ENCODE data around the gene INSM1. TPM values are rescaled to one million over a fixed set of nuclear protein-coding genes. Genes with fewer than 3 reads are reported as not detected.

INSM1 gene
- total RNA-seq, 1 experiment from 2014 or later, result 3.3 TPM

- Mint-ChIP-seq H3K36me3 (no peaks in the 10 kb centered on the region), H3K4me1 (peaks cover 21% of the 10 kb centered on the region), H3K27ac (no peak overlapping the region), H3K4me3 (no peak overlapping the region), H3K27me3 (ENCODE audit: low read depth) (peaks cover 61% of the 10 kb centered on the region), H3K9me3 (no peaks in the 10 kb centered on the region)
- ATAC-seq (peak; percentile 41), DNase-seq (ENCODE audit: low spot score) (peak; percentile 45)
- POLR2A ChIA-PET, result no interaction called here
- no peak for TF ChIP-seq NR2C2 (CRISPR knock-in tag; IDR thresholded peaks at IDR 0.05)
- TF ChIP-seq, protein P1, sequence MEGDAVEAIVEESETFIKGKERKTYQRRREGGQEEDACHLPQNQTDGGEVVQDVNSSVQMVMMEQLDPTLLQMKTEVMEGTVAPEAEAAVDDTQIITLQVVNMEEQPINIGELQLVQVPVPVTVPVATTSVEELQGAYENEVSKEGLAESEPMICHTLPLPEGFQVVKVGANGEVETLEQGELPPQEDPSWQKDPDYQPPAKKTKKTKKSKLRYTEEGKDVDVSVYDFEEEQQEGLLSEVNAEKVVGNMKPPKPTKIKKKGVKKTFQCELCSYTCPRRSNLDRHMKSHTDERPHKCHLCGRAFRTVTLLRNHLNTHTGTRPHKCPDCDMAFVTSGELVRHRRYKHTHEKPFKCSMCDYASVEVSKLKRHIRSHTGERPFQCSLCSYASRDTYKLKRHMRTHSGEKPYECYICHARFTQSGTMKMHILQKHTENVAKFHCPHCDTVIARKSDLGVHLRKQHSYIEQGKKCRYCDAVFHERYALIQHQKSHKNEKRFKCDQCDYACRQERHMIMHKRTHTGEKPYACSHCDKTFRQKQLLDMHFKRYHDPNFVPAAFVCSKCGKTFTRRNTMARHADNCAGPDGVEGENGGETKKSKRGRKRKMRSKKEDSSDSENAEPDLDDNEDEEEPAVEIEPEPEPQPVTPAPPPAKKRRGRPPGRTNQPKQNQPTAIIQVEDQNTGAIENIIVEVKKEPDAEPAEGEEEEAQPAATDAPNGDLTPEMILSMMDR (IDR thresholded peaks at IDR 0.05), result peak; percentile 66
- CTCF ChIA-PET, result interaction anchor here (0.6 to 1.9 kb wide), 2 partner anchors 13 to 233 kb away, joined by 3 to 7 read pairs; no protein-coding TSS in a partner anchor
Observed at GRCh38 chr20:20360464-20360863, 7.4 kb upstream of the INSM1 start.

GRCh38 chr20:20362774-20363433, 5.0 kb upstream of the INSM1 start:
- H3K36me3 Mint-ChIP-seq, result no peaks in the 10 kb centered on the region
- CTCF ChIA-PET, result interaction anchor here (0.6 to 1.2 kb wide), 5 partner anchors 9 to 231 kb away, joined by 3 to 11 read pairs (median 4); no protein-coding TSS in a partner anchor
- TF ChIP-seq JAZF1 (CRISPR knock-in tag; IDR thresholded peaks at IDR 0.05), result no peak
- TF ChIP-seq ZNF423 (CRISPR knock-in tag; IDR thresholded peaks at IDR 0.05), result no peak
- TF ChIP-seq ZNF317 (CRISPR knock-in tag; IDR thresholded peaks at IDR 0.05; ENCODE audit: borderline replicate concordance, low read depth), result no peak
- no peak for TF ChIP-seq RELA (CRISPR knock-in tag; IDR thresholded peaks at IDR 0.05; ENCODE audit: borderline replicate concordance)
- TF ChIP-seq, protein P2, sequence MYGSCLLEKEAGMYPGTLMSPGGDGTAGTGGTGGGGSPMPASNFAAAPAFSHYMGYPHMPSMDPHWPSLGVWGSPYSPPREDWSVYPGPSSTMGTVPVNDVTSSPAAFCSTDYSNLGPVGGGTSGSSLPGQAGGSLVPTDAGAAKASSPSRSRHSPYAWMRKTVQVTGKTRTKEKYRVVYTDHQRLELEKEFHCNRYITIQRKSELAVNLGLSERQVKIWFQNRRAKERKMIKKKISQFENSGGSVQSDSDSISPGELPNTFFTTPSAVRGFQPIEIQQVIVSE (CRISPR knock-in tag; IDR thresholded peaks at IDR 0.05; ENCODE audit: borderline replicate concordance), result no peak
- TF ChIP-seq, protein P1 (IDR thresholded peaks at IDR 0.05), result no peak
- TF ChIP-seq ERG (CRISPR knock-in tag; IDR thresholded peaks at IDR 0.05), result no peak
- no peak for TF ChIP-seq HMGA2 (CRISPR knock-in tag; IDR thresholded peaks at IDR 0.05)
- TF ChIP-seq NFATC4 (CRISPR knock-in tag; IDR thresholded peaks at IDR 0.05), result no peak
- peak; percentile 65 for DNase-seq (ENCODE audit: low spot score)
- H3K9me3 Mint-ChIP-seq, result no peaks in the 10 kb centered on the region
- H3K27me3 Mint-ChIP-seq (ENCODE audit: low read depth), result peaks cover 83% of the 10 kb centered on the region
- H3K27ac Mint-ChIP-seq, result no peak overlapping the region; the same call in 1 of the 2 replicates
- peak; percentile 4 for ATAC-seq
- H3K4me1 Mint-ChIP-seq, result peaks cover 31% of the 10 kb centered on the region
- peak overlapping the region; percentile 76 for H3K4me3 Mint-ChIP-seq
- POLR2A ChIA-PET, result interaction anchor here (0.6 kb wide), 1 partner anchor 27 kb away, joined by 3 read pairs; no protein-coding TSS in a partner anchor

DNA sequence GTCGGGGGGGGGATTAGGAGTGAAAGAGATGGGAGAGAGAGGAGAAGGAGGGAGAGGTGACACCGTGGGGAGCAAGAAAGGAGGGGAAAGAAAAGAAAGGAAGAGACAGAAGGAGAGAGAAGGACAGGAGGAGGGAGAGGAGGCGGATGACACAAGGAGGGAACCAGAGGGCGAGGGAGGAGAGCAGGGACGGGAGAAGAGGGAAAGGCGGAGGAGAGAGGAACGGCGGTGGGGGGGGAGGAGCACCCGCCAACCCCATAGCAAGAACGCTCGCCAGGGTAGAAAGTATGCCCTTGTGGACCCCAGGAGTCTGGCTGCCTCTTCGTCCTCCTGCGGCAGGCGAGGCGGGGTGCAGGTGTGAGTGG, 4.5 kb upstream of the INSM1 start:
- no peak for TF ChIP-seq NR1H2 (CRISPR knock-in tag; IDR thresholded peaks at IDR 0.05)
- TF ChIP-seq, protein P3, sequence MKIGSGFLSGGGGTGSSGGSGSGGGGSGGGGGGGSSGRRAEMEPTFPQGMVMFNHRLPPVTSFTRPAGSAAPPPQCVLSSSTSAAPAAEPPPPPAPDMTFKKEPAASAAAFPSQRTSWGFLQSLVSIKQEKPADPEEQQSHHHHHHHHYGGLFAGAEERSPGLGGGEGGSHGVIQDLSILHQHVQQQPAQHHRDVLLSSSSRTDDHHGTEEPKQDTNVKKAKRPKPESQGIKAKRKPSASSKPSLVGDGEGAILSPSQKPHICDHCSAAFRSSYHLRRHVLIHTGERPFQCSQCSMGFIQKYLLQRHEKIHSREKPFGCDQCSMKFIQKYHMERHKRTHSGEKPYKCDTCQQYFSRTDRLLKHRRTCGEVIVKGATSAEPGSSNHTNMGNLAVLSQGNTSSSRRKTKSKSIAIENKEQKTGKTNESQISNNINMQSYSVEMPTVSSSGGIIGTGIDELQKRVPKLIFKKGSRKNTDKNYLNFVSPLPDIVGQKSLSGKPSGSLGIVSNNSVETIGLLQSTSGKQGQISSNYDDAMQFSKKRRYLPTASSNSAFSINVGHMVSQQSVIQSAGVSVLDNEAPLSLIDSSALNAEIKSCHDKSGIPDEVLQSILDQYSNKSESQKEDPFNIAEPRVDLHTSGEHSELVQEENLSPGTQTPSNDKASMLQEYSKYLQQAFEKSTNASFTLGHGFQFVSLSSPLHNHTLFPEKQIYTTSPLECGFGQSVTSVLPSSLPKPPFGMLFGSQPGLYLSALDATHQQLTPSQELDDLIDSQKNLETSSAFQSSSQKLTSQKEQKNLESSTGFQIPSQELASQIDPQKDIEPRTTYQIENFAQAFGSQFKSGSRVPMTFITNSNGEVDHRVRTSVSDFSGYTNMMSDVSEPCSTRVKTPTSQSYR (CRISPR knock-in tag; IDR thresholded peaks at IDR 0.05), result peak; percentile 50; the same call in 1 of the 2 replicates
- TF ChIP-seq FOXP1 (CRISPR knock-in tag; IDR thresholded peaks at IDR 0.05; ENCODE audit: borderline replicate concordance), result 0 out of 2 replicates have a peak, but pooled peaks have one; percentile 29
- TF ChIP-seq ZNF512 (CRISPR knock-in tag; IDR thresholded peaks at IDR 0.05; ENCODE audit: borderline replicate concordance), result peak; percentile 74; the same call in 1 of the 2 replicates
- peak; percentile 60; the same call in 1 of the 2 replicates for TF ChIP-seq NFE2L1 (CRISPR knock-in tag; IDR thresholded peaks at IDR 0.05)
- TF ChIP-seq ZNF416 (CRISPR knock-in tag; IDR thresholded peaks at IDR 0.05), result no peak
- no peak overlapping the region for H3K27ac Mint-ChIP-seq
- H3K4me1 Mint-ChIP-seq, result peaks cover 31% of the 10 kb centered on the region
- DNase-seq (ENCODE audit: low spot score), result no peak
- H3K9me3 Mint-ChIP-seq, result no peaks in the 10 kb centered on the region
- POLR2A ChIA-PET, result no interaction called here
- peak; percentile 28 for ATAC-seq
- peaks cover 83% of the 10 kb centered on the region for H3K27me3 Mint-ChIP-seq (ENCODE audit: low read depth)
- peak overlapping the region; percentile 76 for H3K4me3 Mint-ChIP-seq
- no peaks in the 10 kb centered on the region for H3K36me3 Mint-ChIP-seq
- CTCF ChIA-PET, result interaction anchor here (1.2 kb wide), 1 partner anchor 230 kb away, joined by 11 read pairs; no protein-coding TSS in a partner anchor

Measured in WTC11 (cell line).